HG02981 (cell line): ENCODE data around the gene RNASEH1.

Experiments
- ATAC-seq: cut with Tn5 transposase; IDR thresholded peaks from one replicate; pipeline ENCODE4 v1.9.1; 2021; ENCODE audit warnings: mild to moderate bottlenecking, moderate library complexity; ENCODE audit not compliant: unreplicated experiment

RNASEH1 gene, protein sequence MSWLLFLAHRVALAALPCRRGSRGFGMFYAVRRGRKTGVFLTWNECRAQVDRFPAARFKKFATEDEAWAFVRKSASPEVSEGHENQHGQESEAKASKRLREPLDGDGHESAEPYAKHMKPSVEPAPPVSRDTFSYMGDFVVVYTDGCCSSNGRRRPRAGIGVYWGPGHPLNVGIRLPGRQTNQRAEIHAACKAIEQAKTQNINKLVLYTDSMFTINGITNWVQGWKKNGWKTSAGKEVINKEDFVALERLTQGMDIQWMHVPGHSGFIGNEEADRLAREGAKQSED

GRCh38 chr2:3558205-3559014 is at the start of gene RNASEH1:
TSS of gene RNASEH1 (minus strand) at chr2:3558333. CDS start at chr2:3558260, 73 bp downstream.
- peak; percentile 97 for ATAC-seq

DNA sequence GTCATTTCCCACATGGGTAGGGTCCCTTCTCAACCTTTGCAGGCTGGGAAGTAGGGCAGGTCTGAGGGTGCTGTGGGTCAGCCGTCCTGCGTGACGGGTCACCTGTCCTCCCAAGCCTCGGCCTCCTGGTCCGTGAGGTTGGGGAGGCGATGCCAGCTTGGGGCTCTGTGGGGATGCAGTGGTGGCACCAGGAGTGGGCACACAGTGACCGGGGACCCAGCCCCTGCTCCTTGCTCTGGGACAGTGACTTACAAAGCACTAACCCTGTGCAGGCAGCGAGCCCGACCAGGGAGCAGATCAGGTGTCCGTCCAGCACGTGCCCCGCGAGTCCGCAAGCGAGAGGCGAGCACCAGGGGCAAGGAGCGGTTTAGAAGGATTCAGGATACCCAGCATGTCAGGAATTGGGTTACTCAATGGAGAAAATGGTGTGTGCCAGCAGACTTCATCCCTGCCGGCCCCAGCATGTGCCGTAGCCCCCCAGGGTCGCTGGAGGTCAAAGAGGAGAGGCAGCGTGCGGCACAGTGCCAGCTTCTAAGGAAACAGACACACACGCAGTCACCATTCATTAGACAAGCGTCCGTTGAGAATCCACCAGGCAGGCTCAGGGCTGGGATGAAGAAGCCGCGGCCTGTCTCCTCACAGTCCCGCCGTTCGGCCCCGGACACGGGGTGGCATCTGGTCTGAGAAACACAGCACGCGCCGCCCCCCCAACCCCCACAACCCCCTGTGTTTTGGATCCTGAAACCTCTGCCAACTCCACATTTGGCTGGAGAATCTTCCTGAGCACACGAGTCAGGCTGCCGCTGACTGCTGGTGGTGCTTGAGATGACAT is 48.5 kb upstream of the RNASEH1 start:
- ATAC-seq: no peak

DNA sequence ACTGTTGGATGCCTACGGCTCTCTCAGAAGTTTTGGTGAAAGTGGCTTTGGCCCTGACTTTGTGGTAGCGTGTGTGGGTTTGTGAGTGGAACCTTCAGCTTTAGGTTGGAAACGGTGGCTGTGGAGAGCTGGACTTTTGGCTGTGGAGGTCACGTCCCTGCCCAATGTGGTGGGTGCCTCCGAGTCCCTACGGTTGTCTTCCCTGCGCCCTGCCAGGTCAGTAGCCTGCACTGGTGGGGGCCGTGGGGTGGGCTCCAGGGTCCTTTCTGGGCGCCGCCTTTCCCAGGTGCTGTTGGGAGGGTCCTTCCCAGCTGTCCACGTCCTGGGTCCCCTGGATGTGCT is 47.9 kb upstream of the RNASEH1 start:
- no peak for ATAC-seq

- ATAC-seq: no peak
These were observed 47.1 kb upstream of the RNASEH1 start for GRCh38 chr2:3604991-3605961.

DNA sequence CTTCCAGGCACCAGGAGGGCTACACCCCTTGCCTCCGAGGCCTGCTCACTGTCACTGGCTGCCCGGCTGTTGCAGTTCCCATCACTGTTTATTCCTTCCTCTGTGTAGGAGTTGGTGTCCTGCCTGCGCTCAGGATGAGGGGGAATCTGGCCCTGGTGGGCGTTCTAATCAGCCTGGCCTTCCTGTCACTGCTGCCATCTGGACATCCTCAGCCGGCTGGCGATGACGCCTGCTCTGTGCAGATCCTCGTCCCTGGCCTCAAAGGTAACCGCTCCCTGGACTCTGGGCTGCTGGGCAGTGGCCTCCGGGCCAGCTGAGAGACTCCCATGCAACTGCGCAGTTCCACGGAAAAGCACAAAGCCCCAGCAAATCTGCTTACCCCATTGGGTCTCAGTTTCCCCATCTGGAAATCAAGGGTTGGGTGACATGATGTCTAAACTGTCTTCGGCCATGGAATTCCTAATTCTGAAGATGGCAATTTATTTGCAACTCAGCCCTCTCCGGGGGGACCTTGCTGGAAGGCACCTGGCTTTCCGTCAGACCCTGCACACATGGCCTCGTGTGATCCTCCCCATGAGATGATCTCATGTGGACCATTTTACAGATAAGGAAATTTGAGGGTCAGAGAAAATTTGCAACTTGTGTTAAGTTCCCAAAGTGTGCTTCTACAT is 46.2 kb upstream of the RNASEH1 start:
- no peak for ATAC-seq

GRCh38 chr2:3603536-3604206 is 45.5 kb upstream of the RNASEH1 start:
- no peak for ATAC-seq

GRCh38 chr2:3602553-3603339 is 44.6 kb upstream of the RNASEH1 start:
- ATAC-seq: no peak

- no peak for ATAC-seq
These were observed 43.6 kb upstream of the RNASEH1 start for GRCh38 chr2:3601561-3602271.

DNA sequence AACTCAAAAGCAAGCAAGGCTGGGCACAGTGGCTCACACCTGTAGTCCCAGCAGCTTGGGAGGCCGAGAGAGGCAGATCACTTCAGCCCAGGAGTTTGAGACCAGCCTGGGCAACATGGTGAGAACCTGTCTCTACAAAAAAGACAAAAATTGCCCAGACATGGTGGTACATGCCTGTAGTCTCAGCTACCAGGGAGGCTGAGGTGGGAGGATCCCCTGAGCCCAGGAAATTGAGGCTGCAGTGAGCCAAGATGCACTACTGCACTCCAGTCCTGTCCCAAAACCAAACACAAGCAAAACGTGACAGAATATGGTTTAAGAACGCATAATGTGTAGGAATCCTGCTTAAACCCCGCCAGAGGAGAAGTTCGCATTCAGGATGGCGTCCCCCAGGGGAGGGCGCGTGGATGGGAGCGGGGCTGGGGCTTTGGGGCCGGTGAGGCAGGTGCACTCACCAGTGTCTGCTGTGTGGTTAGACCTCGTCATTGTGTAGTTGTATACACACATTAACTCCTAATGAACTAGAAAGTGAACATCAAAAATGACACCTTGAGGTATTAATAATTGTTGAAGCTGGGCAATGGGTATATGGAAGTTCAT is 42.2 kb upstream of the RNASEH1 start:
- ATAC-seq: no peak

- ATAC-seq: no peak
These were observed 41.0 kb upstream of the RNASEH1 start for GRCh38 chr2:3598912-3599854.

DNA sequence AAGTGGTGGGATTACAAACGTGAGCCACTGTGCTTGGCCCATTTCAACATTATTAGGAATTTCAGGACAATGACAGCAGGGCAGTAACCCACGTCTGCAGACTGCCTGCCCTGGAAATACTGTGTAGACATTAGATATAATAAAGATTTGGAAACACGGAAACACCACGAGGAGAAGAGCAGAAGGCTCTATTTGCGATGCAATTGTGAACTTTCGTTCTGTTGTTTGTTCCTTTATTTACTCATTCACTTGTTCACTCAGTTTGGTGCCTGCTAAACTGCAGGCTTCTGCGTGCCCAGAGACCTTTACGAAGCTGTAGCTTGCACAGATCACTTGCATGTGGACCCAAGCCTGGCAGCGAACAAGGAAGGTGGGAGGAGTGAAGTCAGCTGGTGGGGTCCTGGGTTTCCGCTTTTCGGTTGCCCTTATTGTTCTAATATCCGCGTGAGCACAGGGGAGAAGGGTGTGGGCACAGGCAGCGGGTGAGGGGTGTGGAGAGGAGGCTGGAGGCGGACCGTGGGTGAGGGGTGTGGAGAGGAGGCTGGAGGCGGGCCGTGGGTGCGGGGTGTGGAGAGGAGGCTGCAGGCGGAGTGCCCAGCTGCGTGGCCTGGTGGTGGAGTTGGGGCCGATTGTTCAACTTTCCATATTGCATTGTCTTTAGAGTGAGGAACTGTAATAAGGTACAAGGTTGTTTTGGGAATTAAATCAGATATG is 40.2 kb upstream of the RNASEH1 start:
- no peak for ATAC-seq

- ATAC-seq: no peak
These were observed 39.4 kb upstream of the RNASEH1 start for GRCh38 chr2:3597567-3597966.

DNA sequence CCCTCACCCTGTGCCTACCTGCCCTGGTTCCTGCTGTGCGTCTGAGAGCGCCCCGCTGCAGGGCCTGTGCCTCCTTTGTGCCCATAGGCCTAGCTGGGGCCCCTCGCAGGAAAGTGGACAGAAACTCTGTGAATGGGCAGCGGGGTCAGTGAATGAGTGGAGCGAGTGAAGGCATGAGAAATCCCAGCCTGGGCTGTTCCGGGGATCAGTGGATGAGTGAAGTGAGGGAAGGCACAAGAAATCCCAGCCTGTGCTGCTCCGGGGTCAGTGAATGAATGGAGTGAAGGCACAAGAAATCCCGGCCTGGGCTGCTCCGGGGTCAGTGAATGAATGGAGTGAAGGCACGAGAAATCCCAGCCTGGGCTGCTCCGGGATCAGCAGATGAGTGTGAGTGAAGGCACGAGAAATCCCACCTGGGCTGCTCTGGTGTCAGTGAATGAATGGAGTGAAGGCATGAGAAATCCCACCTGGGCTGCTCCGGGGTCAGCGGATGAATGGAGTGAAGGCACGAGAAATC is 38.8 kb upstream of the RNASEH1 start:
- ATAC-seq: no peak

GRCh38 chr2:3595985-3596384 is 37.9 kb upstream of the RNASEH1 start:
- peak; percentile 92 for ATAC-seq

DNA sequence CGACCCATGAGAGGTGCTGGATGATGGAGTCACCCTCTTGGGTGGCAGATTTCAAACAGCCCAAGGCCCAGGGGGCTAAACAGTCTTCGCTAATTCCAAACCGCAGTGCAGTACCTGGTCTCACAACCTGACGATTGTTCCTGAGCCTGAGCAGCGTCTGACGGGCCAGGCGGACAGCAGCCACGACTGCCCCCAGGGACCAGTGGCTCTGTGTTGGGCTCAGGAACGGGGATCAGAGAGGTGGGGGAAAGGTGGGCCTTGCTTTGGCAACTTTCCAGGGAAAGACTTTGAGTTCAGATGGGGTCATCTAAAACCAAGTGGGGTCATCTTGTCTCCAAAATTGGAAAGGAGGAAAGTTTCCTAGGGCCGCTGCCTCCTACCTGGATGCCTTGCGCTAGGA is 37.3 kb upstream of the RNASEH1 start:
- ATAC-seq: no peak
